Islet precursor cell (in vitro differentiated cells): ENCODE results near the gene LEMD1.
"Not testable (repeated sequence)": the region's sequence is repeated elsewhere in the genome, so short reads cannot be mapped to it uniquely, and the experiment has no call there.

ENCODE experiments used
- DNase-seq: peaks from one replicate; pipeline ENCODE4 v3.0.0-alpha.2; 2018

The LEMD1 gene

DNA sequence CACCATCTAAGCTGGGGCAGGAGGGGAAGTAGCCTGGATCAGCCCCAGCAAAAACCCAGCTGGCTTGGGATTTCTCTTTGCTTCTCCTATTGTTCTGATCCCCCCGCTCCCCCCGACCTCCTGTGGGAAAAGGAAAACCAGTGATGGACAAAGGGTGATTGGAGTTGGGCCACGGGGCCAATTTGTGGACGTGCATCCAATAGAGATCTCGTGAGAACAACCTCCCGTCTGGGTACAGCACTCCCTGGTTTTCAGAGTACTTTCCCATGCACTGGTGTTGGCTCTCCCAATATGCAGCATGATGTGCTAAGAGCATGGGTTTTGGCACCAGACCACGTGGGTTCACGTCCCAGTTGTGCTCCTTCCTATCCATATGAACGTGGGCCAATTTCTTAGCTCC is 25.0 kb upstream of the LEMD1 start:
- DNase-seq: no peak

DNA sequence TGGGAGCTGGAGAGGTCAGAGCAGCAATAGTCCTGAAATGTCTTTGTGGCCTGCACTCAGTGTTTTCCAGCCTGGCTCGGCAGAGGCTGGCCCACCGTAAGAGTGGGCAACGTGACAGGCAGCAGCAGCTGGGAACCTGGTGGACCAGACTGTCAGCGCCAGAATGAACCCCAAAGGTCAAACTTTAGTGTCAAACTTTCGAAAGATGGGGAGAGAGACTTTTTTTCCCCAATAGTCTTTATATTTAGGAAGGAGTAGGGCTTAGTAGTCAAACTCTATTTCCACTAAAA is 23.7 kb upstream of the LEMD1 start:
- DNase-seq: no peak

DNA sequence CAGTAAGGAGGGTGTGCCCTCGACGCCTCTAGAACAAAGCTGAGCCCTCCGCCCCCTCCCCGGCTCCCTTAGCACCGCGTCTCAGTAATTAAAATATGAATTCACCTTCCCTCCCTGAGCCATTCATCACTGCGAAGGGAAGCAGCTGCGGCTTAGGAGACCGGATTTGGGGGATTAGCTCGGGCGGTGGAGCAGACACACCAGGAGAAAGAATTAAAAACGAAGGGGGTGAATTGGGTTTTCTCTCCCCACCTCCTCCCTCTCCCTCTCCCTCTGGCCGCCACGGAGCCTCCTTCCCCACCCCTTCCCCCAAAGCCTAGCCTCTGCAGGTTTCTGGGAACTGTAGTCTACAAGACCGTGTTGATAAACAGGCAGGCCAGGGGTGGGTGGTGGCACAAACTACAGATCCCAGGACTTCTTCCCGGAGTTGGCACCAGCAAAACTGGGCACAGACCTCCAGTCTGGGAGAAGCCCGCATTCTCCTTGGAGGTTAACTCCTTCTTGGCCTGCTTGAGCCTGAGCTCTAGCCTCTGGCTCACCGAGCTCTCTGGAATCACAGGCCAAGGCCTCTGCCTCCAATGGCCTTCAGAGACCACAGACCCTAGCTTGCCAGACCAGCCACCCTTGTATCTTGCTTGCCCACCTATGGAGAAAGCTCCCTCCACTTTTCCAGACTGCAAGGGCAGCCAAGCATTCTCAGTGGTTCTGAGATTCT is 23.2 kb upstream of the LEMD1 start:
- peak; percentile 63 for DNase-seq

GRCh38 chr1:205444300-205444930 is 22.6 kb upstream of the LEMD1 start:
- peak; percentile 48 for DNase-seq

- DNase-seq: no peak
Observed at GRCh38 chr1:205443585-205444299, 21.9 kb upstream of the LEMD1 start.

- peak; percentile 76 for DNase-seq
Observed at GRCh38 chr1:205442051-205442725, 20.3 kb upstream of the LEMD1 start.

- no peak for DNase-seq
Observed at GRCh38 chr1:205441716-205442050, 19.8 kb upstream of the LEMD1 start.

DNA sequence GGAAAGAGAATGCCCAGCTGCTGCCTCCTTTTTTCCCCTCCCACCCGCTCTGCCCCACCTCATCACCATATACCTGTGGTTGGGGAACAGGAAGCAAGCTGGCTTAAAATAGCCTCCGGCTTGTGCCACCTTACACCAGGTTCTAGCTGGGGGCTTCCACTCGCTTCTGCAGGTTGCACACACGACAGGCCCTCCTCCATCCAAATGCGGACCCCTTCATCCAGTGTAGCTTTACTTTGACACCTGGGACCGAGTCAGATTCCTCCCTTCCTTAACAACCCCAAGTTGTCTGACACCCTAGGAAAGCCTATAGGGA is 19.4 kb upstream of the LEMD1 start:
- DNase-seq: no peak

DNA sequence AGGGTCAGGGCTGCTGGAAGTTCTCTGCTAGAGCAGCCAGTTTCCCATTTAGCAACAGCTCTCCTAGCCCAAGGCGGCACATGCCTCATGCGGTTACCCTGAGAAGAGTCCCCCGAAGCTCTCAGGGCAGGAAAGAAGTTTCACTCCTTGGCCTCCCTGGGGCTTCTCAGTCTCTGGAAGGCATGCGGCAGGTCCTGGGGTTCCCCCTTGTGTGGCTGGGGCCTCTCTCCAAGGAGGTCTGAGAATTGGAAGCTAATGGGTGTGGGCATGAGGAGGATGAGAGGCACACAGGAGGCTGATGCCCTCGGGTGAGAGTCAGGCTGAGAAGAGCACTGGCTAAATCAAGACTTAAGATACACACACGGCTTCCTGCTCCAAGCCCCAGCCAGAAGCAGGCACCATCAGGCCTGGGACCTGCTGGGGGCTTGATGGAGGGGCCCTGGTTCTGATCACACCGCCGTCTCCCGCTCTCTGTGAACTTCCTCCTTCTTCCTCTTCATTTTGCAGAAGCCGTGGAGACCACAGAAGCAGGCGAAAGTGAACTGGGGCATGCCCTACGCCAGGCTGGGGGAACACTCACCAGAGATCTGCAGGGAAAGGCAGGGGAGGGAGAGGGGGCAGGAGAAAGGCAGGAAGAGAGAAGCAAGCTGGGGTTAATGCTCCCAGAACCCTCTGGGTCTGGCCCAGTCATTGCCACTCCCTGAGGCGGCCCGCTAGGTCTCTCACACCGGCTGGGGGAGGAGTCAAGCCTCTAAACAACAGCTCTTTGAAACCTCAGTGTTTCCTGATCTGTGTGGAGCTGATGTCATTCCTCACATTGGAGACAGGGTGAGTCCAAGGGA is 18.8 kb upstream of the LEMD1 start:
- peak; percentile 96 for DNase-seq

DNA sequence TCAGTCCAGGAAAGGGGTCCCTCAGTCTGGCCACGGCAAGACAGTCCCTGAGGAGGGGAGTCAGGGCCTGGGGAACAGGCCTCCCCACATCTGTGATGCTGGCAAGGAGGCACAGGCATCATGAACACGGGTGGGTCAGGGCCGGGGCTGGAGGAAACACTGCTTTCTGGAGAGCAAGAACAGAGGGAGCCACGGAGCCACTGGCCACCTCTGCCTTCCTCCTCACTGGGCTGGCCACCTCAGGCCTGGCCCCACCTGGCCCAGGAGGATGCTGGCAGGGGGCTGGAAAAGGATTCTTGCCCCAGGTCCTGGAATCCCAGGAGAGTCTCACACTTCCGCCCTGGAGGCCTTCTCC is 18.2 kb upstream of the LEMD1 start:
- DNase-seq: no peak

DNA sequence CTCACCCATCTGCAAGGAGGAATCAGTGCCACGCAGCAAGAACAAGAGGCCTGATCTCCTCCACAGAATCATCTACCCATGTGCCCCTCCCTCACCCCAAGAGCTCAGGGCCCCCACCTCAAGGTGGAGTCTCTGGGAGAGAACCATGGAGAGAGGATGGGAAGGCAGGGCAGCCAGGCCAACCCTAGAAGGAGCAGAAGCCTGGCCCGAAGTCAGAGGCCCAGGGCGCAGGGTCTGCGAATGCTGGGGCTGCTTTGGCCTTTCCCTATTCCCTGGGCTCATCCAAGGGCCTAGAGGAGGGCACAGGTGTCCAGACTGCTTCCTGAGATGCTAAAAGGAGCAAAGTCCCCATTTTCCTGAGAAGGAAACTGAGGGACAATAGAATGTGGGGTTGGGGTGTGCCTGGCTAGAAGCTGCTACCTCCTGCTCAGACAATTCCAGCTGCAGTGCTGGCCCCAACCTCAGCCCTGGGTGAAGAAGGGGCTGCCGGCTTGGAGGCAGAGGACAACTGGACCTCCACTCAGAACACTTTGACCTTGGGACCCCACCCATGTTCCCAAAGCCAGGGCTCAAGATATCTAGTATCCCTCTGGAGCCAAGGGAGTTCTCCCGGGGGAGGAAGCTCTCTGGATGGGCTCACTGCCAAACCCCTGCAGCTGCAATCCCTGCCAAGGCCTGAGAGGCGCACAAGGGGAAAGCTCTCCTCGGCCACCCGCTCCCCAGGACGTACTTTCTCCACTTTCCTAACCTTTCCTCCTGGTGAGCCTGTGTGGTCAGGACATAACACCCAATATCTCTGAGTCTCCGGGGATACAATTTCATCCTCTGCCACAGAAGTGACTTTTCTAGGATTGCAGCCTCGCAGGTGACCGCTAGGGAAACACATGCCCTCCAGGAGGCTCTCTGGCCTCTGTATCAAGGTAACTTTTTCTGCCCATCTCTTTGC is 16.6 kb upstream of the LEMD1 start:
- no peak for DNase-seq

DNA sequence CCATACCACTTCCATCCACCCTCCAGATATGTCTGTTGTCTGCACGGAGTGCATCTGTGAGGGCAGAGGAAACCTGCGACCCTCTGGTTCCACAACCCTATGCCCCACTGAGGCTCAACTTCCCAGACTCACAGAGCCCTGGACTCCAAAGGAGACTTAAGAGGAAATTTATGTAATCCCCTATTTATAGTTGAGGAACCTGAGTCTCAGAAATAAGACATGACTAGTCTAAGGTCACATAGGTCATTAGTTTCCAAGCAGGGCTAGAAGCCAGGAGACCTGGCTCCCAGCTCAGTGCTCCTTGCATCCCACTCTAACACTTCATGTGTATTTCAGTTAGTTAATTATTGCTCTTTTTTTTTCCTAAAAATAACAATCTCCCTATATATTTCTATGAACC is 15.7 kb upstream of the LEMD1 start:
- DNase-seq: no peak

DNA sequence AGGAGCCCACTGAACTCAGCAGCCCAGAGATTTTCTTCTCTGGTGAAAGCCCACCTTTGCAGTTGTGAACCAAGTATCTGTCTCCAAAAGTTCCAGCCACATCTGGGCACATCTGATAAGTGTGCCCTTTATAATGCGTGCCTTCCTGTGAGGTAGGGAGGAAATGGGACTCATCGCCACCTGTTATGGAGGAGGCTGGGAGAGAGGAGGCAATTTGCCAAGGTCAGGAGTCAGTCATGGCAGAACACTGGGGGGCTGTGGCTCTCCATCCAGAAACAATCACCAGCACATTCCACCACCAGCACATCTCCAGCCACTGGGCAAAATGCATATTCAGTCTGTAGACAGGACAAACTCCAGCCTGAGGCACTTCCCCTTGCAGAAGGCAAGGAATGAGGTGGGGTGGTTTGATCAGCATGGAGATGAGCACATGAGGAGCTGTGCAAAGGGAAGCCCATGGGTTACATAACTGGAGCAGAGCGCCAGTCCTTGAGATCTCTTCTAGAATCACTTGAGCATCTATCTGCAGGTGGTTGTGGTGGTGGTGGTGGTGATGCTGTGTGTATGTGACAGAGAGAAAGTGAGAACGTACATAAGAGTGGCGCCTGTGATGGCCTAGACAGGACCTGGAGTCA is 15.0 kb upstream of the LEMD1 start:
- DNase-seq: no peak

DNA sequence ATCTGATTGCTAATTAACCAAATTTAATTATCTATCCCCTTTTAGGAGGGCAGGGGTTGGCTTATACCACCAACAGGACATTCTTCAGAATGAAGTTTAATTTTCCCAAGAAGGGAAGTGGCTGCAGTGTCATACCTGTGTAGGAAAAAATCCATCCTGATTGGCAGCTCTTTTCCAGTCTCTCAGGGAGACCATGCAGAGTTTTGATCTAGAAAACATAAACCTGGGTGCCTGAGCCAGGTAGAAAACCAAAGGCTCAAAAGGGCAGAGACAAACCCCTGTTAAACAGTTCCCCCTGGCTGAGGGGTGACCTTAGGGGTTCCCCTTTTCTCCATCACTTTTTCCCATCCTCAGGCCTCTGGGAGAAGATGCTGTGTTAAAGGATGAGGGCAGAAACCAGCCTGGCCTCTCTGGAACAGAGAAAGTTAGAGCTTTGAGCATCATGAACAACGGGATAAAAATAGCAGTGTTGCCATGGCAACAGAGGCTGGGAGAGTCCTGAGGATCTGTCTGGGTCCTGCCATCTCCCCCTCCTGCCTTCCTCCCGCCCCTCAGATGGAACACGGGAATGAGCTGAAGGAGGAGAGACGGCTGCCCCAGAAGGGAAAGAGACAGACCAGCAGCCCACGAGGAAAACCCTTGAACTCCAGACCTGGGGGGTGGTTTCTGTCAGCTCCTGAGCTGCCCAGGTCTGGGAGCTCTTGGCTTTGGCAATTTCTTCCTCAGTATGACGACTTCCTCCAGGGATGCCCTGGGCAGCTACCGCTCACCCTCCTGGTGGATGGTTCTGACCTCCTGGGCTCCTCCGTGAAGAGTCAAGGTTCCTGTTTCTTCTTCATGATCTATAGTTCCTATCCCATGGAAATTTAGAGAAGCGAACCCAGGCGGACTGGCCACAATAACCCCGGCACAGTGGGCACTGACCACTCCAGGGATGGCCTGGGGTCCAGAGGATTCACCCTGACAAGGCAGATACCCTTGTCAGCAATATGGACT is 14.0 kb upstream of the LEMD1 start:
- DNase-seq: no peak

GRCh38 chr1:205434738-205435137 is 12.9 kb upstream of the LEMD1 start:
- DNase-seq: no peak

GRCh38 chr1:205432692-205433091 is 10.8 kb upstream of the LEMD1 start:
- DNase-seq: not testable (repeated sequence)

DNA sequence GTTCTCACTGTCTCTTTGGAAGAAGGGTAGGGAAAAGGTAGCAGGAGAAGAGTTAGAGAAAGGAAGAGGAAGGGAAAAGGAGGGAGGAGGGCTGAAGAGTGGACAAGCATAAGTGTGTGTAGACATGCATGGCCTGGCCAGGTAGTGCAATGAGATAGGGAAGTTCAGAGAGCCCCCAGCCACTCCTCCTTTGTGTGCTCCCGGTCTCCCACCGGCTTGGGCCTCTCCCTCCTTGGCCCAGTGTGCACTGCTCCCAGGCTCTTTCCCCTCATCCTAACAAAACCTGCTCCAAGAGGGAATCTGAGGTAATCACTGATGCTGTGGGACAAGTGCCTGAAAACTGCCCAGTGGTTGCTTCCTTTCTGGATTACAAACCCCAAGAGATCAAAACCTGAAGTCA is 10.3 kb upstream of the LEMD1 start:
- no peak for DNase-seq

DNA sequence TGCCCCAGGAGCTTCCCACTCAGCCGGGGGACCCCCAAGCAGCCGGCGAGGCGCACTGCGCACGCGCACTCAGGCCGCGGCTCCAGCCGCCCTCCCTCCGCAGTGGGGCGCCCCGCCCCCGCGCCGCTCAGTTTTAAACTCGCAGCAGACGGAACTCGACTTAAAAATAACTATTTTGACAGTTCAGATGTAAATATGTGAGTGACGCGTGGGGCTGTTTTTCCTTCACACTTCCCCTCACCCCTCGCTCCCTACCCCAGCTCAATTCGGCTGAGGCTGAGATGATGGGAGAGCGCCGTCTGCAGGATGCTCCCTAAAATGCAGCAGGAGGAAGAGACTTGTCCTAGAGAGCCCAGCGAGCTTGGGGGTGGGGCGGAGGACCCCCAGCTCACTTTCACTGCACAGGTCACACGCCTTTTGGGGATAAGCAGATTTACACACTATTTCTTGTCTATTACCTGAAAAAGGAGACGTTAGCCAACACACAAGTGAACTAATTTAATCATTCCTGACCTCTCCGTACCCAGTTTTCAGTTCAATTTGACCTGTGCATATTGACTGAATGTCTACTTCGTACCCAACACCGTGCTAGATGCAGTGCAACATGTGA is 8.9 kb upstream of the LEMD1 start:
- DNase-seq: peak; percentile 82

DNA sequence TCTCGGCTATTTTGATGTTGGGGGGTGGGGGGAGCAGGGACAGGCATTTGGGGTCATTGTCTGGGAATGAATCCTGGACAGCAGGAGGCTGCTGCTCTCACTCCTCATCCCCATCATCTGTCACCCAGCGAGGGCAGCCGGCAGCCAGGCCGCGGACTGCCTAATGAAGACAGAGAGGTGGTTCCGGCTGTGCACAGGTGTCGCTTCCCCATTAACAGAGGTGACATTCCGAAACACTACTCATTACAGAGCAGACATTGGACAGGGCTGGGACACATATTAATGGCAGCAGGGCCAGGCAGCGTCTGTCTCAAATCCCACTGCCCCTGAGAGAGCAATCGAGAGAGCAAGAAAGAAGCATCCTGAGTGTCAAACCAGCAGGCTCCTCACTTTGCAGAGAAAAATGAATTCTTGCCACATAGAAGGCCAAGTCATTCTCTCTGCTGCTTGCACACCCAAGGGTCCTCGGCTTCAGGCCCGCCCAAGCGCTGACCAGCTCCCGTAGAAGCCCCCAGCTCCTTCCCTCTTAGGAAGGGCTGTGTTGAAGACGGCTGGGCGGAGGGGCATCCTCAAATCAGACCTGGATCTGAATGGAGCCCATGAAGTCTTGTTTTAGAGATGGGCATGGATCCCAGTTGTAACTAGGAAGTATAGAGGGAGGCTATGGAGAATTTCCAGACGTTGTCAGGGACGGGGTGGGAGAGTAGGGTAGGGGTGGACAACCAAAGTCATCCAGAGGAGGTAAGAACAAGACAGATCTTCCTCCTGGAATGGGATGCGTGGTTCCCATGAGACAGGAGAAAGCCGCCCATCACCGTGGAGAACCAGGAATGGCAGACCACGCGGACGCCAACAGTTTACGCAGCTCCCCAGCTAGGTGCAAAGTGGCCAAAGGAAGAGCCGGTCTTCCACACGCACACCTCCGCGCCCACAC is 8.2 kb upstream of the LEMD1 start:
- DNase-seq: no peak
